Neural cell (in vitro differentiated cells): Measurements from ENCODE around the gene DGKD. TPM values are rescaled to one million over a fixed set of nuclear protein-coding genes. Genes with fewer than 3 reads are reported as not detected.

ENCODE experiments used
- H2AFZ ChIP-seq: fragments of 200-600, 300-800 bp; sonication (generic), shearing (Covaris generic); 2 replicates; pipeline ENCODE4 v1.6.0; 2014; ENCODE audit warnings: low read depth, mild to moderate bottlenecking, antibody characterized with exemption, low read length, moderate library complexity
- H3F3A ChIP-seq: fragments of 200-600 bp; shearing (Covaris generic); 2 replicates; pipeline ENCODE4 v1.6.1; 2016; ENCODE audit warnings: mild to moderate bottlenecking, moderate library complexity, mixed read lengths, antibody characterized with exemption, low read length; ENCODE audit not compliant: insufficient read depth, poor library complexity, severe bottlenecking
- H3K27ac ChIP-seq: fragments of 200-600, 300-800 bp; sonication (generic), shearing (Covaris generic); 2 replicates; pipeline ENCODE4 v1.5.1; 2014; ENCODE audit warnings: mild to moderate bottlenecking, low read length, moderate library complexity
- H3K27me3 ChIP-seq: fragments of 300-800, 200-600 bp; sonication (generic), shearing (Covaris generic); 2 replicates; pipeline ENCODE4 v1.6.0; 2014; ENCODE audit warnings: mild to moderate bottlenecking, low read depth, low read length, moderate library complexity; ENCODE audit not compliant: insufficient read depth
- H3K36me3 ChIP-seq: fragments of 300-800, 200-600 bp; sonication (generic), shearing (Covaris generic); 2 replicates; pipeline ENCODE4 v1.5.1; 2014; ENCODE audit warnings: mild to moderate bottlenecking, antibody characterized with exemption, low read length, moderate library complexity; ENCODE audit not compliant: insufficient read depth
- H3K4me2 ChIP-seq: fragments of 300-800, 200-600 bp; sonication (generic), shearing (Covaris generic); 2 replicates; pipeline ENCODE4 v1.6.0; 2014; ENCODE audit warnings: mild to moderate bottlenecking, low read length
- H3K4me3 ChIP-seq: fragments of 300-800, 200-600 bp; sonication (generic), shearing (Covaris generic); 2 replicates; pipeline ENCODE4 v1.5.1; 2014; ENCODE audit warnings: mild to moderate bottlenecking, low read length, moderate library complexity
- H3K79me2 ChIP-seq: fragments of 200-600 bp; shearing (Covaris generic); replicated peaks from 2 replicates; pipeline ENCODE4 v1.6.0; 2014; ENCODE audit warnings: mild to moderate bottlenecking, low read length, moderate library complexity; ENCODE audit not compliant: insufficient read depth
- H3K9ac ChIP-seq: fragments of 300-800, 200-600 bp; sonication (generic), shearing (Covaris generic); 2 replicates; pipeline ENCODE4 v1.6.1; 2016; ENCODE audit warnings: mild to moderate bottlenecking, low read length, mixed read lengths
- H3K9me2 ChIP-seq: fragments of 200-600 bp; shearing (Covaris generic); 2 replicates; pipeline ENCODE4 v1.6.1; 2016; ENCODE audit warnings: mild to moderate bottlenecking, low read length, mixed read lengths; ENCODE audit not compliant: insufficient read depth
- H3K9me3 ChIP-seq: fragments of 200-600, 300-800 bp; sonication (generic), shearing (Covaris generic); 2 replicates; pipeline ENCODE4 v1.6.1; 2016; ENCODE audit warnings: mild to moderate bottlenecking, mixed run types, low read length, moderate library complexity, mixed read lengths
- H4K20me1 ChIP-seq: fragments of 200-600 bp; shearing (Covaris generic); 2 replicates; pipeline ENCODE4 v1.6.1; 2016; ENCODE audit warnings: mild to moderate bottlenecking, mixed run types; ENCODE audit not compliant: insufficient read depth
- EP300 ChIP-seq: fragments of 450-650 bp; conservative IDR thresholded peaks from 2 replicates; pipeline ENCODE4 v1.6.1; 2014; ENCODE audit warnings: antibody characterized with exemption, mild to moderate bottlenecking, moderate library complexity; ENCODE audit not compliant: poor library complexity, severe bottlenecking
- EZH2 ChIP-seq: fragments of 200-600, 300-800 bp; shearing (Covaris generic), sonication (generic); IDR thresholded peaks from 2 replicates; pipeline ENCODE4 v1.6.1; 2014; ENCODE audit warnings: antibody characterized with exemption, low read length, borderline replicate concordance, mild to moderate bottlenecking; ENCODE audit not compliant: insufficient read depth, poor library complexity, severe bottlenecking
- MXI1 ChIP-seq: fragments of 450-650 bp; conservative IDR thresholded peaks from 2 replicates; pipeline ENCODE4 v1.6.1; 2014; ENCODE audit warnings: antibody characterized with exemption, mild to moderate bottlenecking; ENCODE audit not compliant: poor library complexity, severe bottlenecking
- POLR2AphosphoS5 ChIP-seq: IDR thresholded peaks from 2 replicates; pipeline ENCODE4 v1.6.1; 2012
- RAD21 ChIP-seq: fragments of 450-650 bp; conservative IDR thresholded peaks from 2 replicates; pipeline ENCODE4 v1.6.1; 2014; ENCODE audit warnings: antibody characterized with exemption, mild to moderate bottlenecking, moderate library complexity
- SMC3 ChIP-seq: fragments of 450-650 bp; conservative IDR thresholded peaks from 2 replicates; pipeline ENCODE4 v1.6.1; 2014; ENCODE audit warnings: antibody characterized with exemption, mild to moderate bottlenecking, moderate library complexity; ENCODE audit not compliant: poor library complexity
- TAF1 ChIP-seq: IDR thresholded peaks from 2 replicates; pipeline ENCODE4 v1.6.1; 2012; ENCODE audit warnings: low read depth
- polyA plus RNA-seq: library from polyadenylated mRNA; depleted of rRNA; stranded (reverse); fragments of >200 nt; gene quantifications from 2 replicates; pipeline ENCODE4 v1.2.3, GENCODE V29; 2014
- TF ChIP-seq, protein P1 (sequence below): fragments of 450-650 bp; IDR thresholded peaks from 2 replicates; pipeline ENCODE4 v1.5.1; 2014; ENCODE audit warnings: antibody characterized with exemption, mild to moderate bottlenecking, moderate library complexity; ENCODE audit not compliant: poor library complexity, severe bottlenecking
- TF ChIP-seq, protein P2 (sequence below): IDR thresholded peaks from 2 replicates; pipeline ENCODE4 v1.6.1; 2012; ENCODE audit warnings: borderline replicate concordance

The DGKD gene
- polyA plus RNA-seq, 1 donor from 2014 or later: 36.4 TPM

DNA sequence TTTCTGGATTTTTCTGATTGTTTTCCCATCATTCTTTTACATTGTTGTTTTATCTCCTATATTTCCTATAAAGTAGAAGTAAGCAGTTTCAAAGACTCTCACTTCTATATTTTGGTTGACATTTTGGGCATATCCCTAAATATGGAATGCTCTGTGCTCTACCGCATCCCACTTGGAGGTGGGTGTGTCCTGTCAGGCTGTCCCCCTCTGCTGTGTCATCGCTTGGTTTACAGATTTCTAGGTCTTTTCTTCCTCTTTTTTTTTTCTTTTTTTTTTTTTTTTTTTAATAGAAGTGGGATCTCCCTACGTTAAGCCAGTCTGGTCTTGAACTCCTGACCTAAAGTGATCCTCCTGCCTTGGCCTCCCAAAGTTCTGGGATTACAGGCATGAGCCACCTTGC, 13.3 kb downstream of the DGKD start:
- no peak overlapping the region for H3K4me2 ChIP-seq
- H3K79me2 ChIP-seq: no peaks in the 10 kb centered on the region
- TF ChIP-seq EZH2 (no peak), EP300 (no peak), RAD21 (no peak), SMC3 (no peak), MXI1 (no peak), TAF1 (no peak), POLR2AphosphoS5 (no peak)
- TF ChIP-seq, protein P1, sequence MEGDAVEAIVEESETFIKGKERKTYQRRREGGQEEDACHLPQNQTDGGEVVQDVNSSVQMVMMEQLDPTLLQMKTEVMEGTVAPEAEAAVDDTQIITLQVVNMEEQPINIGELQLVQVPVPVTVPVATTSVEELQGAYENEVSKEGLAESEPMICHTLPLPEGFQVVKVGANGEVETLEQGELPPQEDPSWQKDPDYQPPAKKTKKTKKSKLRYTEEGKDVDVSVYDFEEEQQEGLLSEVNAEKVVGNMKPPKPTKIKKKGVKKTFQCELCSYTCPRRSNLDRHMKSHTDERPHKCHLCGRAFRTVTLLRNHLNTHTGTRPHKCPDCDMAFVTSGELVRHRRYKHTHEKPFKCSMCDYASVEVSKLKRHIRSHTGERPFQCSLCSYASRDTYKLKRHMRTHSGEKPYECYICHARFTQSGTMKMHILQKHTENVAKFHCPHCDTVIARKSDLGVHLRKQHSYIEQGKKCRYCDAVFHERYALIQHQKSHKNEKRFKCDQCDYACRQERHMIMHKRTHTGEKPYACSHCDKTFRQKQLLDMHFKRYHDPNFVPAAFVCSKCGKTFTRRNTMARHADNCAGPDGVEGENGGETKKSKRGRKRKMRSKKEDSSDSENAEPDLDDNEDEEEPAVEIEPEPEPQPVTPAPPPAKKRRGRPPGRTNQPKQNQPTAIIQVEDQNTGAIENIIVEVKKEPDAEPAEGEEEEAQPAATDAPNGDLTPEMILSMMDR: no peak
- TF ChIP-seq, protein P2, sequence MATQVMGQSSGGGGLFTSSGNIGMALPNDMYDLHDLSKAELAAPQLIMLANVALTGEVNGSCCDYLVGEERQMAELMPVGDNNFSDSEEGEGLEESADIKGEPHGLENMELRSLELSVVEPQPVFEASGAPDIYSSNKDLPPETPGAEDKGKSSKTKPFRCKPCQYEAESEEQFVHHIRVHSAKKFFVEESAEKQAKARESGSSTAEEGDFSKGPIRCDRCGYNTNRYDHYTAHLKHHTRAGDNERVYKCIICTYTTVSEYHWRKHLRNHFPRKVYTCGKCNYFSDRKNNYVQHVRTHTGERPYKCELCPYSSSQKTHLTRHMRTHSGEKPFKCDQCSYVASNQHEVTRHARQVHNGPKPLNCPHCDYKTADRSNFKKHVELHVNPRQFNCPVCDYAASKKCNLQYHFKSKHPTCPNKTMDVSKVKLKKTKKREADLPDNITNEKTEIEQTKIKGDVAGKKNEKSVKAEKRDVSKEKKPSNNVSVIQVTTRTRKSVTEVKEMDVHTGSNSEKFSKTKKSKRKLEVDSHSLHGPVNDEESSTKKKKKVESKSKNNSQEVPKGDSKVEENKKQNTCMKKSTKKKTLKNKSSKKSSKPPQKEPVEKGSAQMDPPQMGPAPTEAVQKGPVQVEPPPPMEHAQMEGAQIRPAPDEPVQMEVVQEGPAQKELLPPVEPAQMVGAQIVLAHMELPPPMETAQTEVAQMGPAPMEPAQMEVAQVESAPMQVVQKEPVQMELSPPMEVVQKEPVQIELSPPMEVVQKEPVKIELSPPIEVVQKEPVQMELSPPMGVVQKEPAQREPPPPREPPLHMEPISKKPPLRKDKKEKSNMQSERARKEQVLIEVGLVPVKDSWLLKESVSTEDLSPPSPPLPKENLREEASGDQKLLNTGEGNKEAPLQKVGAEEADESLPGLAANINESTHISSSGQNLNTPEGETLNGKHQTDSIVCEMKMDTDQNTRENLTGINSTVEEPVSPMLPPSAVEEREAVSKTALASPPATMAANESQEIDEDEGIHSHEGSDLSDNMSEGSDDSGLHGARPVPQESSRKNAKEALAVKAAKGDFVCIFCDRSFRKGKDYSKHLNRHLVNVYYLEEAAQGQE: no peak

DNA sequence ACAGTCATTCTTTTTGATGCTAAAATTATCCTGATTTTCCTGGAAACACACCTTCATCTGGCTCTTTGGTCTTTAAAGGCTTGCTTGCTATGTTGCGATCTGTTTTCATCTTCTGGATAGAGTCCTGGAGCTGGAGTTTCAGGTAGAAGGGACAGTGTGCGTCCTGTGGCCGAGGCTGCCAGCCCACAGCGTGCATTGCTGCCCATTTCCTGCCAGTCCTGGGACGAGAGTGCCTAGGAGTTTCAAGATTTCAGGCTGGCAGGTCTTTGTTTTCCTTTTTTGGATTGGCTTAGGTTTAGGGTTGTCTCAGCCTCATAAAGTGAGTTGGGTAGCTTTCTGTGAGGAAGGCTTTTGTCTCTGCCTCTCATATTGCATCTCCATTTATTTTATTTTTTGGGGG, 14.5 kb downstream of the DGKD start:
- no peak overlapping the region for H3K9ac ChIP-seq
- no peaks in the 10 kb centered on the region for H4K20me1 ChIP-seq
- TF ChIP-seq EP300 (no peak), EZH2 (no peak), POLR2AphosphoS5 (no peak), RAD21 (no peak), MXI1 (no peak), TAF1 (no peak)
- TF ChIP-seq, protein P1: no peak
- TF ChIP-seq, protein P2: no peak
- no peaks in the 10 kb centered on the region for H3K79me2 ChIP-seq
- H3K4me3 ChIP-seq: no peak overlapping the region
- no peaks in the 10 kb centered on the region for H3F3A ChIP-seq
- no peaks in the 10 kb centered on the region for H3K27me3 ChIP-seq
- no peak overlapping the region for H2AFZ ChIP-seq
- H3K9me3 ChIP-seq: no peaks in the 10 kb centered on the region
- H3K4me2 ChIP-seq: no peak overlapping the region
- no peaks in the 10 kb centered on the region for H3K36me3 ChIP-seq
- no peaks in the 10 kb centered on the region for H3K9me2 ChIP-seq
- no peak overlapping the region for H3K27ac ChIP-seq

More for the DNA sequence above, 13.3 kb downstream of the DGKD start:
- Histone ChIP-seq H3F3A (no peaks in the 10 kb centered on the region), H3K9me2 (no peaks in the 10 kb centered on the region), H3K27me3 (no peaks in the 10 kb centered on the region), H4K20me1 (no peaks in the 10 kb centered on the region), H3K36me3 (no peaks in the 10 kb centered on the region), H3K9me3 (no peaks in the 10 kb centered on the region), H3K4me3 (no peak overlapping the region), H3K27ac (no peak overlapping the region), H3K9ac (no peak overlapping the region), H2AFZ (no peak overlapping the region)
